HG03095 (cell line): ENCODE data around the gene PUM1.

Source experiments
- ATAC-seq: cut with Tn5 transposase; IDR thresholded peaks from one replicate; pipeline ENCODE4 v1.9.1; 2021; ENCODE audit warnings: moderate library complexity; ENCODE audit not compliant: unreplicated experiment

PUM1 gene

DNA sequence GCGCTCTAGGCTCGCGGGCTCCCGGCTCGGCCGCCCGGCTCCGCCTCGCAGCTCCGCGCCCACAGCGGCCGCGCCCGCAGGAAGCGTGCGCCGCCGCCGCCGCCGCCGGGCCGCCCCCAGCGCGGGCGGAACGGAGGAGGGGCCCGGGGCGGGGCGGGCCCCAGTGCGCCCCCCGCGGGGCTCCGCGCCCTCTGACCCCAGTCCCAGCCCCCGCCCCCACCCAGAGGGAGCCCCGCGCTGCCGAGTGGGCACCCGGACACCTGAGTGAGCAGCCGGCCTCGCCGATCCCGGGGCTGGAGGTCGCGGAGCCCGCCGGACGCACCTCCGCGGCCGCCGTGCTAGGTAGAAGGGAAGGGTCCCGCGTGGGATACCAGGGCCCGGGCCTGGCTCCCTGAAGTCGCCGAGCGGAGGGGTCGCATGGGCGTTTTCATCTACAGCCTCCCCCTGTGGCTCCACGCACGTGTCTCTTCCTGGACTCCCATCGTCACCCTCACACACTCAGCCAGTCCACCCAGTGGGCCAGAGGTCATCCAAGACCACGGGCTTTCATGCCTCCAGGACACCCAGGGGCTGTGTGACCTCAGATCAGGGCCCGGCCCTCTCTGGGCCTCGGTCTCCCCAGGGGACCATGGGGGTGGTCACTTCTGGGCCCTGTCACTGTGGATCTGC, 156.7 kb downstream of the PUM1 start, which contains the start of gene SDC3:
Gene SDC3, minus strand, starts transcription at position 63 of the 669 bp plus-strand sequence. CDS start 172 bp downstream, outside the sequence.
- ATAC-seq, result no peak

DNA sequence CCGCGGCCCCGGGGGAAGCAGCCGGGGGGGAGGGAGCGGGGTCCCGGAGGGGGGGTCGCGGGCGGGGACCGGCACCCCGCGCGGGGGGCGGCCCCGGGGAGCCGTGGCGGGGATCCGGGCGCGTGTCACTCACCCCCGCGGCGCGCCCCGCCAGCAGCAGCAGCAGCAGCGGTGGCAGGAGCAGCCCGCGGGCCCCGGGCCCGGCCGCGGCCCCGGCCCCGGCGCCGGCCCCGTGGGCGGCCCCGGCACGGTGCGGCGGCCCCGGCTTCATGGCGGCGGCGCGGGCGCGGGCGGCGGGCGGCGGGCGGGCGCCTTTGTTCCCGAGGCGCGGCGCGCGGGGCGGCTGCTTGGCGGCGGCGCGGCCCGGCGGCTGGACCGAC, 157.2 kb downstream of the PUM1 start:
- no peak for ATAC-seq

DNA sequence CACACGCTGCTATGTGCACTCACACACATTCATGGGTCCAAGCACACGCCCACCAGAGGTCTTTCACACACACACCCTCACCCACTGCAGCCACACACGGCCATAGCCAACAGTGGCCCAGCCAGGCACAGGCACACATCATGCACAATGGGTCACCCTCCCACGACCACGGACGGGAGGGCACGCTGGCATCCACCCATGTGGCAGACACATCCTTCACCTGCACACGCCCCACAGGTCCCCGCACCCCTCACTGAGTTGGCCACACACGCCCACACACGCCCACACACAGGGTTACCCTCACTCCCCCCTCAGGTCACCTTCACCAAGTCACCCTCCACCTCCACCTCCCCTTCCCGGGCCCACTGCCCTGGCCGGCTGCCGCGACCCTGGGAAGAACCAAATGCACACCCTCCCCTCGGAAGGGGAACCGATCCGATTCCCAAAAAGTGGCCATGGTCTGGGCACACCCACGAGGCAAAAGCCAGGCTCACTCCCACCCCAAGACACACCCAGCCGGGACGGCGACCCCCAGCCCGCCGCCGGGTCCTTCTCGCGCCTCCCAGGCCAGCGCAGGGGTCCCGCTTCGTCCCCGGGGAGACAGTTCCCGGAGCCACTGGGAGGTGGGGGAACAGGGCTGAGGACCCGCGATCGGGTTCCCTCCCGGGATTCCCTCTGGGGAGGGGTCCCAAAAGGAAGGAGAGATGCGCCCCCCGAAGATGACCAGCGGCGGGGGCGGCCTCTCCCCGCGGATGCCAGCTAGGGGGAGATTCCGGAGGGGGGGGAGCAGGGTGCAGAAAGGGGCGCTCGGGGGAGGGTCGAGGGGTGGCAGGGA, 157.8 kb downstream of the PUM1 start:
- ATAC-seq, result no peak

DNA sequence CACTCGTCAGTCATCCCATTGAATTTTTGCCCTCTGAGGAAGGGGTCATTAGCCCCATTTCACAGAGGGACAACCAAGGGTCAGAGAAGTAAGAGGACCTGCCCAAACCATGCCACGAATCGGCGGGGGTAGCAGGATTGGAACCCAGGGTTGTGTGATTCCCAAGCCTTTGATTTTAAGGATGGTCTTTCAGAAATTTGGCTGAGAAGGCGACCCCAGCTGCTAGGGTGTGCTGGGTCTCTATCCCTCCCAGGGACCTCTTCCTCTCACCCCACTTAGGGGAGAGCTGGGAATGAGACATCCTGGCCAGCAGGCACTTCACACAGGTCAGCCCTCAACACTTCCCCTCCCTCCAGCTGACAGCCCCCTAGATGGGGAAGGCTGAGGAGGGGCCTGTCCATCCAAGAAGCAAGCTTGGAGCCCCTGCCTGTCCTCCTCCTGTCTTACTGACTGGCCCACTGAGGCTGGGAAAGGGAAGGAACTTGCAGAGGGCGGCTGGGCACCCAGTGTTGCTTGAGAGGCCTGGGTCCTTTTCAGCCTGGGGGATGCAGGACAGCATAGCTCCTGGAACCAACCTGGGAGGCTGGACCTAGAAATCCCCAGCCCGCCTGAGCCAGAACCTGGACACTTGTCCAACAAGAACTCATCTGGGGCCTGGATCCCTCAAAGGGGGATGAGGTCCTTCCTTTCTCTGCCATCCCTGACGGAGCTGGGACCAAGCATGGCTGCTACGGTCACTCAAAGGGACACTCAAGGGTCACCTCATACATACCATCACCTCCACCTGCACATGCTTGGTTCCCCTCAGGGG, 158.7 kb downstream of the PUM1 start:
- ATAC-seq, result no peak

DNA sequence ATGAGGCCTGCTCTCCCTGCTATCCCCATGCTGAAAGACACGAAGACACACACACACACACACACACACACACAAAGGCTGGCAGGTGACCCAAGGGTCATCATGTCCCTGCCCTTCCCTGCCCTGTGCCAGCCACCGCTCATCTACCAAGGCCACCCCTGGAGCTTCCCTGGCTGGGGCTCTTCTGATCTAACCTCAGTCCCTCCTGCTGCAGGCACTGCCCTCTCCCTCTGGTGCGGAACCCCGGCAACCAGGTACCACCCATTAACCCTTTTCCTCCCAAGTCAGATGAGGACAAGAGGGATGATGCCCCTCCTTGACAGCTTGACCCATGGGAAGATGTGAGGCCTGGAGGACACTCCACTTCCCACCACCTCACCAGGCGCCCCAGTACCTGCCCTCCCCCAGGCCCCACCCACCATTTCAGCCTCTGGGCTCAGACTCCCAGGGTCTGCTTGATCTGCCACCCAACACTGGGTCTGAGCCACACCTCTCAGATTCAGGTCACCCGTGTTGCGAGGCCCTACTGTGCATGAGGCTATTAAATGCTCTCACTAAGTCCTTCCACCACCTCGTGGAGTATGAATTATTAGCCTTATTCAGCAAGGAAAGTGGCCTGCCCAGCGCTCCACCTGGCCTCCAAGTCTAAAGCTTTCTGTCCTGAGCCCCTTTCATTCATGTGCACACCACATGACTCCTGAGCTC, 159.4 kb downstream of the PUM1 start:
- no peak for ATAC-seq

DNA sequence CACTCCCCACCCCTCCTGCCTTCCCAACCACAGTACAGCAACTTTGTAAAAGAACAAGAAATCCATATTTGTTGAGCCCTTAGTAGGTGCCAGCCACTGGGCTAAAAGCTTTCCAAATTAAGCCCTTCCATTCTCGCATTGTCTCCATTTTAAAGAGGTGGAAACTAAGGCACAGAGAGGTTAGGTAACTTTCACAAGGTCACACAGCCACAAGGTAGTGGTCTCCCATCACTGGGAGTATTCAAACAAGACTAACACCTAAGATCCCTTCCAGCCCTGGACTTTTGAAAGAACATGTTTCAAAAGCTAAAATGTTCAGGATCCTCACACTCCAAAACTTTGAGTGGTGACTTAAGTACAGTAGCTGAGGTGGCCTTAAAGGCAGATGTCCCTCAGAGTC, 160.1 kb downstream of the PUM1 start:
- no peak for ATAC-seq

DNA sequence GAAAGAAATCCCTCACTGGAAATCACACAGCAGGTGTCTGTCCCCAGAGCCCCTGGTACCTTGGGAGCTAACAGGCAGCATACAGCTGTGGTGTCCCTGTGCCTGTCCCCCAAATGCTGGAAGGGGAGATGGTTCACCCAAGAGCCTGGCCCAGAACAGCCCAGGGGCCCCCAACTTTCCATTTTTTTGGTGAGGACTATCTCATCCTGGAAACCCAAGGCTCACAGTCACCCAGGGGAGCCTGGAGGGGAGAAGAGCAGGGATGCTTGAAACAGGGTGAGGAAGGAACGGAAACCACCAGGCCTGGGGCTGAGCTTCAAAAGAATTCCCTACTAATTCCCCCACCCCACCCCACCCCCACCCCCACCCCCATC, 160.6 kb downstream of the PUM1 start:
- no peak for ATAC-seq

DNA sequence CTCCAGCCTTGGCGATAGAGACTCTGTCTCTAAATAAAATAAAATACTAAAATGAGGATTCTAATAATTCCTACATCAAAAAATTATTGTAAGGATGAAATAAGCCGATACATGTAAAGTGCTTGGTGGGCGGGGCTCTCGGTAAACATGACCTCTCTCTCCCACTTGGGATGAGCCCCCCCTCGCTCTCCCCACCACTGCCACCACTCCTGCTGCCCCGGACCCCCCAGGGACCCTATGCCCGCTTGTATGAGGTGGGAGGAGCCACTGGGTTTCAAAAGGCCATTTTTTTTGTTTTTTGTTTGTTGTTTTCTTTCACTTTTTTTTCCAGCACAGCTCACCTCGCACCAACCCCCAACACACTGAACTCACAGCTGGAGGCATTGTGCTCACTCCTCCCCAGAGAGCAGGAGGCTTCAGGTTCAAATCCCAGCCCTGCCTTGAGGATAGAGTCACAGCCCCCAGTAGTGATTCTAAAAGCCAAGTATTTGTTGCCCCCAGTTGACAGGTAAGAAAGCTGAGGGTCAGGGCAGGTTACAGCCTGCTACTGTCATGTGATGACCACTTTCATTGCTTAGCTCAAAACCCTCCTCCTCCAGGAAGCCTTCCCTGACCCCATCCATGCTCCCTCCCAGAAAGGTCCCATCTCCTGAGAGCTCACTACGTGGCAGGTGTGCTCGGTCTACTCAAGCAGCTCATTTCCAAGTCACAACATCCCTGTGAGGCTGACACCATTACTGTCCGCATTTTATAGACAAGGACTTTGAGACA, 161.1 kb downstream of the PUM1 start:
- ATAC-seq, result no peak

DNA sequence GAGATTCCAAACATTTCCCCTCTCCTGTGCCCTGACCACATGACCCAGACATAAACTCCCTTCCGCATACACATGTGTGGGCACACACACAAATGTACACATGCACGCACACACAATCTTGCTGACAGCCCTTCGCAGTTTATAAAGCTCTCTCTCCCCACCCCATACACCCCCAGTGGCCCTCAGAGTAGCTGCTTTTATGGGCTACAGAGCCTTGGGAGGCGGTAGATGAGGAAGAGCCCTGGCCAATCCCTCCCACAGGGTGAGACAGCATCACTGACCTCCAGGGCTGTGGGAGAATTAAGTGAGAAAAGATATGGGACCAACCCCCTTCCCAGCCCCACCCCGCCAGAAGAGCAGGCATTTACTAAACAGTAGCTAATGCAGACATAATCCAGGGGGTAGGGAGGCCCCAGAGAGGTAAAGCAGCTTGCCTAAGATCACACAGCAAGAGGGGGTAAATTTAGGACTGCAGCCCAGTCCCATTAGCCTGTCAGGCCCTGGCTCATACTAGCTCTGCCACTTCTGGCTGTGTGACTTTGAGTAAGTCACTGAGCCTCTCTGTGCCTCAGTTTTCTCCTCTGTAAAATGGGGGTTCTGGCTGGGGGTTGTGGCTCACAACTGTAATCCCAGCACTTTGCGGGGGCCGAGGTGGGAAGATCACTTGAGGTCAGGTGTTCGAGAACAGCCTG, 162.0 kb downstream of the PUM1 start:
- no peak for ATAC-seq

DNA sequence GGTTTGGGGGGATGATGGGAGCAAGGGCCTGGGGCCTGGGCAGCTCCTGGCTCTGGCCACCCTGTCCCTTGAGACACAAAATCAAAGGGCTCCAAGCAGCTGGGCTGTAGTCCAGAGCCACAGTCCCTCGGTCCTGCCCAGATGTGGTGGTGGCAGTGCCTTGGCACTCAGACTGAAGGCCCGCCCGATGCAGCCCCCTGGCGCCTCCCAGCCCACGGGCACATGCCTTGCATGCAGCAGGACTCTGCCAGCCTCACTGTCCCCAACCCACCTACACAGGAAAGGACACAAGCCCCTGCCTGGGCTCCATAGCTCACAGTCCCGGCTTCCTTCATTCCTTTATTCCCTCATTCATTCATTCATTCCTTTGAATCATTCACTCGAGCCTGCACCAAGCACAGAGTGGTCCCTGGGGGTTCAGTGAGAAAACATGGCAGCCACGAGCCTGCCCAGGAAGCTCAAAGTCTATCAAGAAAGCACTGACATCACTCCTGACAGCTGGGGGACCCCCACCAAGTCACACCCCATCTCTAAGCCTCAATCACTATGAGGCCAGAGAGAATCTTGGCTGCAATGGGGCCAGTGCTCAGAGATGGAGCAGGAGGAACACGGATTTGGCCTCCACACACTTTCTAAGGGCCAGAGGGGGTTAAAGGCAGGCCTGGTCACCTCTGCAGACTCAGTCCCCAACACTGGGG, 162.8 kb downstream of the PUM1 start:
- ATAC-seq, result no peak

DNA sequence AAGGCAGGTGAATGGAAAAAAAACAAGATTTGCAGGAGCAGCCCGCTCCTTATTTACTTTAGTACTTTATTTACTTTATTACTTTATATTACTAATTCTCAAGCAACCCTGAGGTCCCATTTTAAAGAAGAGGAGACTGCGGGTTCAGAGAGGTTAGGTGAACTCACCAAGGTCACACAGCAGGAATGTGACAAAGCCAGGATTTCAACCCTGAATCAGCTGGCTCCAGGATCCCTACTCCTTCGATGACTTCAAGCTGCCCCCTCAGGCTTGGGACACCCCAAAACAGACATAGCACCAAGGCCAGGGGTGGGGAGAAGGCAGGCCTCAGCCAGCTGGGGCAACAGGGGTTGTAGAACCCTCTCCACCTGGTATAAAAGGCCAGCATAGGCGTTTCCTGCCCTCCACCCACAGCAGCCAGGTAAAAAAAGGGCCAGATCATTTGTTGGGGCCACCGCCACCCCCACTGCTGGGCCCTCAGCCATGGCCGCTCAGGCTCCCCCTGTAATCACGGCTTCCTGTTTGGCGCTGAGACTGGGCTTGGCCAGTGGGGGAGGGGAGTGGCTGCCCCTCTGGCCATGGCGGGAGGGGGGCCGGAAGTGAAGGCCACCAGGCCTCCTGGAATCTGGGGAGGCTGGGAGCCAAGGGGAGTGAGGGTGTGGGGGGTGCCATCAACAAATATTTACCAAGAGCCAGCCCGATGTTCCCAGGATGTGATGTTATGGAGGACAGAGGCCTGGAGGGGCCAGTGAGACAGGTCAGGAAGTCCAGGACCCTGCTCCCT, 163.5 kb downstream of the PUM1 start:
- ATAC-seq, result no peak

DNA sequence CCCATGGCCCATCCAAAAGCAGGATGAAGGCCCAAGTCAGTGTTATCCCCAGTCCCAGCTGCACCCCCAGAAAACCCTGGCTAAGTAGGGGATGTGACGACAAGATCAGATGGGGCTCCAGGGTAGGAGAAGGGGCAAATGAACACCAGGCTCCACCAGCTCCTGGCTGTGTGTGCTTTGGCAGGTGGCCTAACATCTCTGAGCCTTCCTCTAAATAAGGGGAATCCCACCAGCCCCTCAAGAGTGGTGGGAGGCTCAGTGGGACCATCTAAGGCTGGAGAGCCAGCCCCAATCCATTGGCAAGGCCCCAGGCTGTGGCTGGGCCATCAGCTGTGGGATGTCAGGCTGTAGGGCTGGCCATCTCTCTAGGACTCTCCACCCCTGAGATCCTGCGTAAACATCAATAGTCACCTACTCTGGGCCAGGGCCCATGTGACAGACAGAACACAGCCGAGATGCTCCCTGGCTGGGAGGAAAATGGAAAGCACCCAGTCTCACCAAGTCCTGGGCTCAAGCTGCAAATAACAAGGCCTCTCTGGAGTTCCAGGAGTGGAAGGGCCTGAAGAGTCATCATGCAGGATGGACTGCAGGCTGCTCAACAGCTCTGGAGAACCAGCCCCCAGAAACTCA, 164.5 kb downstream of the PUM1 start:
- no peak for ATAC-seq

DNA sequence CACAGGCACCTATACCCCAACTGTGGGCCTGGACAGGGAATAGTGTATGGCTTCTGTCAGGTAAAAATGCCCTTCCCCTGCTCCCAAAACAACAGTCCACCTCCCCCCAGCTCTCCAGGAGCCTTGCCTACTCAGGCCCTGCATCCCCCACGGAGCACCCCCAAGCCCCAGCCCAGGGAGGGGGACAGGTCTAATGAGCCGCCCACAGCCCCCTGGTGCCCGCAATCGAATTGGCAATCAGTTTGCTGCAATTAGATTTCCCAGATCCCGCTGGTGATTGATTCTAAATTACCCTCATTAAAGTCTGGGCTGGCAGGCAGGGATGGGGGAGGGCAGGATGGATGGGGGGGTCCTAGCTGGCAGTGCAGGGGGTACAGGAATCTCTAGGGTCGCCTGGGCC, 165.0 kb downstream of the PUM1 start:
- ATAC-seq, result no peak

DNA sequence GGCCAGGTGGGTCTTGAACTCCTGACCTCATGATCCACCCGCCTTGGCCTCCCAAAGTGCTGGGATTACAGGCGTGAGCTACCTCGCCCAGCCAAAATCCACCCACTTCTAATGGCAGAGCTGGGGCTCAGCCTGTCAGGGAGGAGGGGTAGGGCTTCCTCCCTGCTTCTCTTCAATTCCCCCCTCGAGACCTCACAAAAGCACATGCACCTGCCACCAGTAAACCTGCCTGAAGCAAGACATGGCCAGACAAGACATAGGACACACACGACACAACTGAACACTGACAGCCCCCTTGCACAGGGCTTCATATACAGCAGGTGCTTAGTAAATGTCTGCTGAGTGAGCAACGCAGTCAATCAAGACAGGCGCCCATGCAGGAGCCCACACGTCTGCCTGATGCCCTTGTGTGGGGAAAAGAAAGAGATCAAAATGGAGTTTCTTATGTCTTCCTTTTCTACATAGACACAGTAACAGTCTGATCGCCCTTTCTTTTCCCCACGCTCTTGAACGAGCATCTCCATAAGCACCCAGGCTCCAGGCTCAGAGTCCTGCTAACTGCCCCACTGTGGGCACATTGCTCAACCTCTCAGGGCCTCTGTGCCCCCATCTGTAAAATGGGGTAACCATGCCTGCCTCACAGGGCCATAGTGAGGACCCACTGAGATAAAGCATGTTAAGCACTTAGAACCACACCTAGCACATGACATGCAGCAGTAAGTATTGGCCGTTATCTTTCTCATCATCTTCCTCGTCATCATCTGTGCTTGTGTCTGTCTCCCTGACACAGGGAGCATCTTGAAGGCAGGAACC, 165.7 kb downstream of the PUM1 start:
- no peak for ATAC-seq

DNA sequence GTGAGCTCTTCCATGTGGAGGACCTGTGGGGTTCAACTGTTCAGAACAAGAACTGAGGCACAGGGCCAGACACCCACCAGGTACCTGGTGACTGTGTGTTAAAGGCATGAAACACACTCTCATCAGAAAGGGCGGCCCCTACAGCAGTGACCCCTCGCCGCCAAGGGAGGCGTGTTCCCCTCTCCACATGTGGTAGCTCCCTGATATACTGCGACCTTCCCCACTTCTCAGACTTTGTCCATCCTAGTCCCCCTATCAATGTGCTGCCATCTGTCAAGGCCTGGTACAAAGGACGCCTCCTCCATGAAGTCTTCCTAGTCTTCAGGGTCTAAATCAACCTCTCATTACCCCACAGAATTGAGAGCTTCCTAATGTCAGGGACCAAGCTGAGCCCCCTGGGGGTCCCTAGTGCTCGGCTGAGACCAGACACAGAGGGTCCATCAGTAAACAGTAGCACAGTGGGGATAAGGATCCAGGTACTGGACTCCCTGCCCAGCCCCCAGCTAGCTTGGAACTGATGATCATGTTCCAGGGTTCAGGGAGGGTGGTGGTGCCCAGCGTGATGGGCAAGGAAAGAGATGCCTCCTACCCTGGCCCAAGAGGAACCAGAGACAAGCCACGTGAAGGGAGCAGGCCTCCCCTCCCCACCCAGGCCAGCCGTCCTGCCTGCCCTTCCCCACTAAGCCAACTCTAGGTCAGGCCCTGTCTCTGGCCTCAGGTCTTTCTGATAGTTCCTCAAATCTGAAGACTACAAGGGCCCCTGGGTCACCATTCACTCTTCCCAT, 167.3 kb downstream of the PUM1 start:
- no peak for ATAC-seq

DNA sequence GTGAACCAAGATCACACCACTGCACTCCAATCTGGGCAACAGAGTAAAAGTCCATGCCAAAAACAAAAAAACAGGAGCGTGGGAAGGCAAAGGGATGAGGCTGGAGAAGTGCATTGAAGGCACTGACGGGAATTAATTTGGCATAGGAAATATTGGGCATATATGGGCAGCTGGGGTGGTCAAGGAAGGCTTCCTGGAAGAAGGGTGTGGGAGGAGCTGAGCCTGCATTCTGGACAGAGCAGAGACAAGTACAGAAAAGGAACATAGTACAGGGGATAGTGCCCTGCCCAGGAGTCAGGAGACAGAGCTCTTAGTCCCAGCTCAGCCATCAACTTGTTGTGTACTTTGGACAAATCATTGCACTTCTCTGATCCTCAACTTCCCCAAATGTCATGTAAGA, 168.6 kb downstream of the PUM1 start:
- no peak for ATAC-seq
